DND-41 (cell line): ENCODE results near the gene PSAP.

ENCODE experiments used
- ATAC-seq: fragments of 200-7000 bp; cut with Tn5 transposase; 3 replicates; pipeline ENCODE4 v1.9.1; 2021; ENCODE audit warnings: low read depth; ENCODE audit not compliant: insufficient read depth
- DNase-seq: peaks from one replicate; pipeline ENCODE4 v3.0.0-alpha.2; 2020
- H2AFZ ChIP-seq: 2 replicates; pipeline ENCODE4 v1.6.0; 2012; ENCODE audit warnings: low read depth, low read length
- H3K27ac ChIP-seq: 2 replicates; pipeline ENCODE4 v1.5.1; 2012; ENCODE audit warnings: low read length, inconsistent platforms
- H3K27me3 ChIP-seq: fragments of 200-600 bp; sonication (generic); 2 replicates; pipeline ENCODE4 v1.6.0; 2012; ENCODE audit warnings: low read length, mild to moderate bottlenecking, inconsistent platforms; ENCODE audit not compliant: insufficient read depth, poor library complexity
- H3K36me3 ChIP-seq: 2 replicates; pipeline ENCODE4 v1.5.1; 2012; ENCODE audit warnings: low read length, inconsistent platforms; ENCODE audit not compliant: insufficient read depth
- H3K4me1 ChIP-seq: 2 replicates; pipeline ENCODE4 v1.5.1; 2012; ENCODE audit warnings: mild to moderate bottlenecking, low read length; ENCODE audit not compliant: insufficient read depth
- H3K4me2 ChIP-seq: 2 replicates; pipeline ENCODE4 v1.6.0; 2012; ENCODE audit warnings: mild to moderate bottlenecking, moderate library complexity, low read length, inconsistent platforms; ENCODE audit not compliant: insufficient read depth
- H3K4me3 ChIP-seq, 2 experiments: fragments of 200-600 bp in 1 of 2; shearing (Covaris generic) in 1 of 2; 2 replicates each; pipeline ENCODE4 v1.5.1; 2012 to 2016; ENCODE audit warnings: inconsistent platforms in 2 of 2, low read length in 2 of 2, mild to moderate bottlenecking in 2 of 2, low read depth in 1 of 2, moderate library complexity in 1 of 2
- H3K79me2 ChIP-seq: 2 replicates; pipeline ENCODE4 v1.6.0; 2012; ENCODE audit warnings: low read length, inconsistent platforms; ENCODE audit not compliant: insufficient read depth
- H3K9ac ChIP-seq: 2 replicates; pipeline ENCODE4 v1.6.0; 2012; ENCODE audit warnings: low read depth, mild to moderate bottlenecking, inconsistent platforms, low read length, moderate library complexity
- H3K9me3 ChIP-seq: 2 replicates; pipeline ENCODE4 v1.5.1; 2012; ENCODE audit warnings: low read length, moderate library complexity, mild to moderate bottlenecking, inconsistent platforms; ENCODE audit not compliant: insufficient read depth, severe bottlenecking
- H4K20me1 ChIP-seq: 2 replicates; pipeline ENCODE4 v1.6.0; 2012; ENCODE audit warnings: low read length; ENCODE audit not compliant: insufficient read depth
- EZH2 ChIP-seq: IDR thresholded peaks from 3 replicates; pipeline ENCODE4 v1.6.1; 2012; ENCODE audit warnings: borderline replicate concordance, low read depth, mild to moderate bottlenecking, moderate library complexity, low read length, inconsistent platforms; ENCODE audit not compliant: severe bottlenecking
- TF ChIP-seq, protein P1 (sequence below): IDR thresholded peaks from 2 replicates; pipeline ENCODE4 v1.5.1; 2012; ENCODE audit warnings: borderline replicate concordance, low read length, moderate library complexity, mild to moderate bottlenecking; ENCODE audit not compliant: poor library complexity, severe bottlenecking; ENCODE audit errors: extremely low read depth

Gene PSAP

DNA sequence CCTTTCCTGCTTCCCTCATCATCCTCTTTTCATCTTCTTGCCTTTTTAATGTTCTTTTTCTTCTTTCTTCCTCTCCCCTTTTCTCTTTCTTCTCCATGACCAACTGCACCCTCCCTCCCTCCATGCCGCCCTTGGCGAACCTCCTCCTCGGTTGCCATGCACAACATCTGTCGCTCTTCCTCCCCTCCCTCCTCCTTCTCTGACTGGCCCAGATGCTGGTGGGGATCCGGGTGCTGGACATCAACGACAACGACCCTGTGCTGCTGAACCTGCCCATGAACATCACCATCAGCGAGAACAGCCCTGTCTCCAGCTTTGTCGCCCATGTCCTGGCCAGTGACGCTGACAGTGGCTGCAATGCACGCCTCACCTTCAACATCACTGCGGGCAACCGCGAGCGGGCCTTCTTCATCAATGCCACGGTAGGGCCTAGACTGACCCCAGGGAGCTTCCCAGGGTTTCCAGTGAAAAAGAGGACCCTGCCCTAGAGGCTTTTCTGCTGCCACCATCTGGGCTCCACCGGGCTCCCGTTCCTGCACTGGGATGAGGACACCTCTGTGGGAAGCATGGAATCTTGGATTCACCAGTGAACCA, 66.3 kb downstream of the PSAP start:
- Histone ChIP-seq H3K36me3 (no peaks in the 10 kb centered on the region), H2AFZ (no peak overlapping the region), H3K4me1 (no peaks in the 10 kb centered on the region), H3K27ac (no peak overlapping the region), H3K9me3 (no peaks in the 10 kb centered on the region), H3K4me3 (no peak overlapping the region), H4K20me1 (no peaks in the 10 kb centered on the region; the same call in 1 of the 2 replicates), H3K79me2 (no peaks in the 10 kb centered on the region), H3K27me3 (no peaks in the 10 kb centered on the region), H3K4me2 (no peak overlapping the region), H3K9ac (no peak overlapping the region)
- ATAC-seq (no peak), DNase-seq (no peak)
- TF ChIP-seq, protein P1, sequence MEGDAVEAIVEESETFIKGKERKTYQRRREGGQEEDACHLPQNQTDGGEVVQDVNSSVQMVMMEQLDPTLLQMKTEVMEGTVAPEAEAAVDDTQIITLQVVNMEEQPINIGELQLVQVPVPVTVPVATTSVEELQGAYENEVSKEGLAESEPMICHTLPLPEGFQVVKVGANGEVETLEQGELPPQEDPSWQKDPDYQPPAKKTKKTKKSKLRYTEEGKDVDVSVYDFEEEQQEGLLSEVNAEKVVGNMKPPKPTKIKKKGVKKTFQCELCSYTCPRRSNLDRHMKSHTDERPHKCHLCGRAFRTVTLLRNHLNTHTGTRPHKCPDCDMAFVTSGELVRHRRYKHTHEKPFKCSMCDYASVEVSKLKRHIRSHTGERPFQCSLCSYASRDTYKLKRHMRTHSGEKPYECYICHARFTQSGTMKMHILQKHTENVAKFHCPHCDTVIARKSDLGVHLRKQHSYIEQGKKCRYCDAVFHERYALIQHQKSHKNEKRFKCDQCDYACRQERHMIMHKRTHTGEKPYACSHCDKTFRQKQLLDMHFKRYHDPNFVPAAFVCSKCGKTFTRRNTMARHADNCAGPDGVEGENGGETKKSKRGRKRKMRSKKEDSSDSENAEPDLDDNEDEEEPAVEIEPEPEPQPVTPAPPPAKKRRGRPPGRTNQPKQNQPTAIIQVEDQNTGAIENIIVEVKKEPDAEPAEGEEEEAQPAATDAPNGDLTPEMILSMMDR = no peak
- no peak for TF ChIP-seq EZH2

DNA sequence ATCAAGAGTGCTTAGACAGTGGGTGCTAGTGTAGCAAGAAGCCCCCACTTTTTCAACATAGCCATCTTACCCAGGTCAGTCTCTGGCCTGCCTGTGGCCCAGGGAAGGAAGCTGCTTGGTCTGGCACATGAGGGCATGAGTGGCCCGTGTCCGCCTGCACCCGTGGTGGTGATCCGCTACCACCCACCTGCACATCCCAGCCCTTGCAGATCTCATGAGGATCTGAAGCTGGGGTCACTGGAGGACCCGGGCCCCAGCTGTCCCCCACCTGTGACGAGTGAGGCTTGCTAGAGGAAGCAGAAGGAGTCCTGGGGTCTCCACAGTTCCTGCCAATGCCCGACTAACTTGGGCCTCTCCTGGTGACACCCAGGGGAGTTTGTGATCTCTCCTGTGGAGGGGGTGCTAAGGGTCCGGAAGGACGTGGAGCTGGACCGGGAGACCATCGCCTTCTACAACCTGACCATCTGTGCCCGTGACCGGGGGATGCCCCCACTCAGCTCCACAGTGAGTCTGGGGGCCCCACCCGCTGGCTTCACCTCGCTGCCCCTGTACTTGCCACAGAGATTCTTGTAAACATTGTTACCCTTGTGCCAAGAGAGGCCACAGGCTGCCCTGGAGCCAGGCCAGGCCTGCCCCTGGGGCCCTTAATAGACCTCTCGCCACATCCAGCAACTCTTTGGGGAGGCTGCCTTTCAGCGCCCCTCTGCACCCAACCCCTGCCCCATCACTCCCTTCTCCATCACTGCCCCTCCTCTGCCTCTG, 67.0 kb downstream of the PSAP start:
- no peaks in the 10 kb centered on the region for H3K27me3 ChIP-seq
- no peak overlapping the region for H3K4me2 ChIP-seq
- TF ChIP-seq EZH2 = no peak
- TF ChIP-seq, protein P1 = no peak
- no peaks in the 10 kb centered on the region for H3K4me1 ChIP-seq
- H2AFZ ChIP-seq = no peak overlapping the region
- H3K36me3 ChIP-seq = no peaks in the 10 kb centered on the region
- no peak overlapping the region for H3K4me3 ChIP-seq
- no peaks in the 10 kb centered on the region for H3K9me3 ChIP-seq
- H3K79me2 ChIP-seq = no peaks in the 10 kb centered on the region
- H4K20me1 ChIP-seq = no peaks in the 10 kb centered on the region; the same call in 1 of the 2 replicates
- no peak for DNase-seq
- no peak for ATAC-seq
- no peak overlapping the region for H3K27ac ChIP-seq
- no peak overlapping the region for H3K9ac ChIP-seq

GRCh38 chr10:71782917-71783490, 68.0 kb downstream of the PSAP start:
- Histone ChIP-seq H3K9ac (no peak overlapping the region), H3K27ac (no peak overlapping the region), H4K20me1 (no peaks in the 10 kb centered on the region; the same call in 1 of the 2 replicates), H3K9me3 (no peaks in the 10 kb centered on the region), H3K4me2 (no peak overlapping the region), H3K36me3 (no peaks in the 10 kb centered on the region), H3K4me3 (no peak overlapping the region), H3K27me3 (no peaks in the 10 kb centered on the region), H2AFZ (no peak overlapping the region), H3K79me2 (no peaks in the 10 kb centered on the region), H3K4me1 (no peaks in the 10 kb centered on the region)
- DNase-seq (no peak), ATAC-seq (no peak; the same call in 2 of the 3 replicates)
- TF ChIP-seq, protein P1 = no peak
- TF ChIP-seq EZH2 = no peak
